ENCODE results near the gene EIF4E2. TPM values are rescaled to one million over a fixed set of nuclear protein-coding genes. Genes with fewer than 3 reads are reported as not detected.

Gene EIF4E2
- total RNA-seq, 1 donor from 2014 or later, result 45.9 TPM

DNA sequence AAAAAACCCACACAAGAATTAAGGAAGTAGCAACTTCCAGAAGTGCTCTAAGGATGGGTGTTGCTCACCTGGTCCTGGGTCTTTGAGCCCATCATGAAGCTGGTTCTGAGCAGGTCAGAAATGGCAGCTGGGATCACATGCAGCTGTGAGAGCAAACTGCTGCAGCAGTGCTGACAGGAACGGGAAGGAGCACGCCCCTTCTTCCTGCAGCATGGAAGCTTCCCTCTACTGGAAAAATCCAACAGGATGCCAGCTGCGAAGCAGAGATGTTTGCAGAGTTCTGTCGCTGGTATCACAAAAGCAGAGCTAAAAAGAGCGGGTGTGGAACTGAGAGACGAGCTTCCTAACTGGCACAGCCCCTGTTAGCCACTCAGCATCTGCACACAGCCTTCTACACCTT lies 33.7 kb downstream of the EIF4E2 start:
- intact Hi-C loops (cut with DNase I), result no loop called here
- no peak for DNase-seq (ENCODE audit: low spot score)

DNA sequence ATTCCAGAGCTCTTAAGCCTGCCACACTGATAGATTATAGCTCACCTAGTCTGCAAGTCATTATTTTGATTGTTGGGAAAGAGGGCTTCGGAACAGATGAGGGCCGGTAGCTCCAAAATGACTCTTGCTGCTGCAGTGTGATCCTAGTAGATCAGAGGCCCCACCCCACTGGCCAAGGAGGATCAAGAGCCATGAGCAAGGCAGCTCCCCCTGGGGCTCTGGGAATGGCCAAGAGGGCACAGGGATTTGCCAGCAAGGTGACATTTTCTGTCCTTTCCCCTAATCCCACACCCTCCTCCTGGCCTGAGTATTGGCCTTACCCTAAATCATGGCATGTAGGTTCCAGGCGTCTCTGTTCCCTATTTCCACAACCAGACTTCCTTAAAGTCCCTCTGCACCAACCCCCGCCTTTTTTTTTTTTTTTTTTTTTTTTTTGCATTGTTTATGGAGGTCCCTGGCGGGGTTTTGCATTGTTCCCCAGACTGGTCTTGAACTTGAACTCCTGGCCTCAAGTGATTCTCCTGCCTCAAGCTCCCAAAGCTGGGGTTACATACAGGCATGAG lies 36.5 kb downstream of the EIF4E2 start:
- intact Hi-C loops (cut with DNase I), result no loop called here

DNA sequence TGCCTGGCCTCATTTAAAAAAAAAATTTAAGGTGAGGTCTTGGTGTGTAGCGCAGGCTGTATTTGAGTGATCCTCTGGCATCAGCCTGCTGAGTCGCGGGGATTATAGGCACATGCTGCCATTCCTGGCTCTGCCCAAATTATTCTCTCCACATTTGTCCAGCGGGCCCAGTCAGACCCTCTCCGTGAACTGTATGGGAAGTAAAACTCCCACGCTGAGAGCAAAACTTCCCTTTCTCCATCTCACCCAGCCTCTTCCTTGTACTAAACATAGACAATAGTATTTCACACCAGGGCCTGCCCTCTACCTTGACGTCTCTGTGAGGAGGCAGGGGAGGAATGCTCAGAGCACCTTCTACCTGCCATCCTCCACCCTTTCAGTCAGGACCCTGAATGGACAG lies 37.0 kb downstream of the EIF4E2 start:
- intact Hi-C loops (cut with DNase I), result no loop called here
- DNase-seq (ENCODE audit: low spot score), result peak; percentile 22

More for the DNA sequence above, 36.5 kb downstream of the EIF4E2 start:
- DNase-seq (ENCODE audit: low spot score), result peak; percentile 67

DNA sequence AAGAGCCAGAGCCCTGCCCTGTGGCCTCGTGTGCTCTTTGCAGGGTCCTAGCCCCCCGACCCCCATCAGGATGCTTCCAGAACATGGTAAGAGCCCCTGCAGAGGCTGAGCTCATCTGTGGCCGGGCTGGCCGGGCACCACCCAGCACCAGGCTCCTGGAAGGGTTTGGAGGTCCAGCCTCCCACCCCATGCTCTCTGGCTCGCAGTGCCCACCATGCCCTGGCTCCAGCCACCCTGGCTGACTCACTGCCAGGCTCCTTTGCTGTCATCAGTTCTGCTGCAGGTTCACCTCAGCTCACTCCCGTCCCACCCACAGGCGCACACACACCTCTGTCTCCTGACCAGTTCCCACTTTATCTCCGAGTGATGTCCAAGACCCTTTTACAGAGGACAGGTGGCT lies 37.5 kb downstream of the EIF4E2 start:
- intact Hi-C loops (cut with DNase I), result no loop called here
- DNase-seq (ENCODE audit: low spot score), result no peak

DNA sequence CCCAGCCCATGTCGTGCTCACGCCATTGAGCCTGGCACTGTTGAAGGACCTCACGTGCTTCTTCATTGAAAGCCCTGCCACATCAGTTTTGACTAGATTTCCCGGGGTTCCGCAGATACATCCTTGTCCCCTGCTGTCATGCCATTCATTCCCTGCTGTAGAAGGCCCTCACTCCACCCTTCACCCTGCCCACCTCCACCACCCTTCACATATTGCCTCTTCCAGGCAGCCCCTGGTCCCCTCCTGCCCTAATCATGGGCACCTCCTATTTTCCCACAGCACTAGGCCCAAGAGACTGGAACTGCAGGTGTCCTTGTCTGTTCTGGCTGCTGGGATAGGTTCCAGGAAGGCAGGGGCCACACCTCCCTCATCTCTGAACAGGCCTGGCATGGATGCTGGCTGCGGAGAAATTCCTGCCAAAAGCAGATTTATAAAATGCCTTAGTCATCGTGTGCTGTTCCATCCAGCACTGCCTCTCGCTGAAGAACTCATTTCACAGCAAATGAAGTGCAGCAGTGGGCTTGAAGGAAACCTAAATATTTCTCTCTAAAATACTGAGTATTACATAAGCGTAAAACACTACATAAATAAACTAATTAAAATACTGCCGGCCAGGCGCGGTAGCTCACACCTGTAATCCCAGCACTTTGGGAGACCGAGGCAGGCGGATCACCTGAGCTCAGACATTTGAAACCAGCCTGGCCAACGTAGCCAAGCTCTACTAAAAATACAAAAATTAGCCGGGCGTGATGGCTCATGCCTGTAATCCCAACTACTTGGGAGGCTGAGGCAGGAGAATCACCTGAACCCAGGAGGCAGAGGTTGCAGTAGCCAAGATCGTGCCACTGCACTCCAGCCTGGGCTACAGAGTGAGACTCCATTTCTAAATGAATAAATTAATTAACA lies 38.4 kb downstream of the EIF4E2 start:
- DNase-seq (ENCODE audit: low spot score), result no peak

DNA sequence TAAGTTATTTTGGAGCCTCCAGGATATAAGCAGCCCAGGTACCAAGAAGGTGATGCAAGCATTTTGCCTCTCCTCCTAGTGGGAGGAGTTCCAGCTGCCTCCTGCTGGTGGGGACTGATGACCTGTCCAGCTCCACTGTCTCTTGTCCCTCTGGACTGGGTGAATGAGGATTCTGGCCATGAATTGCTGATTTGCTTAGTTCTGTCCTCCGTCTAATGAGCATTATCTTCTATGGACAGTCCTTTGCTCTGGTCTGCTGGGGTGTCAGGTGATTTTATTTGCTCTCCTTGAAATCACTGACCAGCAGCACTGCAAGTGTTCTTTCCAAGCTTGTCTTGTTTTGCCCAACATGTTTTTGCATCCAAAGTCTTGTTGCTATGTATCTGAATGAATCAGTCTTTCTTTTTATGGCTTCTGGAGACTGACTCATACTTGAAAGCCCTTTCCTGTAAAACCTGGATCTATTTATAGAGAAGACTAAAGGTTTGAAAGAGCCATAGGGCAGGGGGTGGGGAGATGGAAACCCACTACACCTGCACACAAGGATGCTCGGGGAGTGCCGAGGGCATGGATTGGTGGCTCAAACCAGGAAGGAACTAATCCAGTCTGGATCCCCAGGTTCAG lies 42.4 kb downstream of the EIF4E2 start:
- DNase-seq (ENCODE audit: low spot score), result no peak
- intact Hi-C loops (cut with DNase I), result no loop called here

More for the DNA sequence above, 38.4 kb downstream of the EIF4E2 start:
- intact Hi-C loops (cut with DNase I), result no loop called here

DNA sequence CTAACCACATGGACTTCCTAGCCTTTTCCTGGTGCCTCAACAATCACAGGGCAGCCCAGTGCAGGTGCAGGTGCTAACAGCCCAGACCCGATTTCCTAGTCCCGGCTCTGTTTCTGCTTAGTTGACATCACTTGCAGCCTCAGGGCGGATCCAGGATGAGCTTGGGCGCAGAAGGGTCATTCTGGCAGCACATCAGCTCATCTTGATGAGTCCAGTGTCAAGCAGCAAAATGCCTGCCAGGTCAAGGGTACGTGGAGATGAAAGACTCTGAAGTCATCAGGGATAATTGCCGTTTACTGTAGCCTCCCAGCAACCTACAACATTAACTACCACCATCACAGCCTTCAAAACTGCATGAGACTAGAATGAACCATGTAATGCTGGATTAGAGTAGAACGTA lies 43.5 kb downstream of the EIF4E2 start:
- no peak for DNase-seq (ENCODE audit: low spot score)
- intact Hi-C loops (cut with DNase I), result no loop called here

DNA sequence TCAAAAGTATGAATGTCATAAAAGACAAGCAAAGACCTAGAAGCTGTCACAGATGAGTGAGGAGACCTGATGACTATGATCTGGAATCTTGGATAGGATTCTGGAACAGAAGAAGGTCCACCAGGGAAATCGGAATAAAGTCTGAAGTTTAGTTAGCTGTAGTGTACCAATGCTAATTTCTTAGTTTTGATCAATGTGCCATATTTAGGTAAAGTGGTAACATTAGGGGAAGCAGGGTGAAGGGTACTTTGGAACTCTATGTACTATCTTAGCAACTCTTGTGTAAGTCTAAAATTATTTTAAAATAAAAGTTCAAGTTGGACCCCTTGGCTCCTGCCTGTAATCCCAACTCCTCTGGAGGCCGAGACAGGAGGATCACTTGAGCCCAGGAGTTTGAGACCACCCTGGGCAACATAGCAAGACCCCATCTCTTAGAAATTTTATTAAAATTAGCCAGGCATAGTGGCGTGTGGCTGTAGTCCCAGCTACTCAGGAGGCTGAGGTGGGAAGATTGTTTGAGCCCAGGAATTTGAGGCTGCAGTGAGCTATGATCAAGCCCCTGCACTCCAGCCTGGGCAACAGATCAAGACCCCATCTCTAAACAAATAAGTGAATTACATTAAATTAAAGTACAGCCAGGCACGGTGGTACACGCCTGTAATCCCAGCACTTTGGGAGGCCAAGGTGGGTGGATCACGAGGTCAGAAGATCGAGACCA lies 47.0 kb downstream of the EIF4E2 start:
- intact Hi-C loops (cut with DNase I), result no loop called here
- no peak for DNase-seq (ENCODE audit: low spot score)

DNA sequence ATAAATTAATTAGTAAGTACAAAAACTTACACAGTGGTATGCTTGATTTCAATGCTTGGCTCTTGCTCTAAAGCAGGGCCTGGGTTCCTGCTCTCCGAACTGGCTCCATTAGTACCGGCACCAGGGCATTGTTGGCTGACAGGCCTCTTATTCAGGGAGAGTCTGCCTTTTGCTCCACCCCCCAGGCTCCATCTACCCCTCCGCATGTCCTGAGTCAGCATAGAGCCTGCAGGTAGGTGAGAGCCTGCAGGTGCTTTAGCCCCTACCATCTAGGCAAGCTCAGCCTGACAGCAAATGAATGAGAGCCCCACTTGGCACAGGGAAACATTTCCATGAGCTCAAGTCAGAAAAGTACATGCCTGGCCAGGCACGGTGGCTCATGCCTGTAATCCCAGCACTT lies 47.8 kb downstream of the EIF4E2 start:
- intact Hi-C loops (cut with DNase I), result no loop called here
- DNase-seq (ENCODE audit: low spot score), result no peak

DNA sequence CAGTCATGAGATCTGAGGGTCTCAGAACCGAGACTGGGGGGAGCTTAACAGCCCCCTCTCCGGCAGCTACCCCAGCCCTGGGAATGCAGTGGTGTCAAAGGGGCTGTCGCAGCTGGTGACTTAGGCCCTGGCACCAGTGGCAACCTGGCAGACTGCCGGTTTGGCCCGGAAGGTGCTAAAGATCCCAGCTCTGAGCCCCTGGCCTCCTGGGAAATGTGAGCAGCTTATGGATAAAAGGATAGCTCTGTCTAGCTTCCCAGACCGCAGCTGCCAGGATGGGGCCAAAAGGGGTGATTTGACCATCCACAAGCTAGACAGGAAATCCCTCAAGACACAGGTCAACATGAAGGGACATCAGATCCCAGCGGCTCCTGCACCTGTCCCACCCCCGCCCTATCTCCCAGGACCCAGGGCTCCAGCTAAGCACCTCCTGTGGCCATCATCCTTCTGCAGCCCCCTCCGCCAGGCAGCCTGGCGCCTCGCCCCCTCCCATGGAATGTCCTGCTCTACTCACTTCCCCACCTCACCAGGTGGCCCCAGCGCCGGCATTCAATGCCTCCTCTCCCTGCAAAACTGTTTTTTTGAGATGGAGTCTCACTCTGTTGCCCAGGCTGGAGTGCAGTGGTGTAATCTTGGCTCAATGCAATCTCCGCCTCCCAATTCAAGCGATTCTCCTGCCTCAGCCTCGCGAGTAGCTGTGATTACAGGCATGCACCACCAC lies 49.7 kb downstream of the EIF4E2 start:
- intact Hi-C loops (cut with DNase I), result loop anchor here (10.0 kb wide), 1 partner anchor 245 kb away; no protein-coding TSS in a partner anchor
- no peak for DNase-seq (ENCODE audit: low spot score)

DNA sequence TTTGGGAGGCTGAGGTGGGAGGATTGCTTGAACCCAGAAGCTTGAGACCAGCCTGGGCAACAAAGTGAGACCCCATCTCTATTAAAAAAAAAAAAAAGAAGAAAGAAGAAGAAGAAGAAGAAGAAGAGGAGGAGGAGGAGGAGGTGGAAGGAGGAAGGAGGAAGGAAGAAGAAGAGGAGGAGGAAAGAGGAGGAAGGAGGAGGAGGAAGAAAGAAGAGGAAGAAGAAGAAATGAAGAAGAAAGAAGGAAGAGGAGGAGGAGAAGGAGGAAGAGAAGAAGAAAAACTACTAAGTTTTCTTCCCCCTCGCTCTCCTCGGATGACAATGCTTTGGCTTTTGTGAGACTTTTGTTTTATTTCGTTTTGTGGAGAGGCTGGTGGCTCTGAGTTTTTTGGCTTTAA lies 52.8 kb downstream of the EIF4E2 start:
- no peak for DNase-seq (ENCODE audit: low spot score)
- intact Hi-C loops (cut with DNase I), result loop anchor here (10.0 kb wide), 1 partner anchor 242 kb away; no protein-coding TSS in a partner anchor

DNA sequence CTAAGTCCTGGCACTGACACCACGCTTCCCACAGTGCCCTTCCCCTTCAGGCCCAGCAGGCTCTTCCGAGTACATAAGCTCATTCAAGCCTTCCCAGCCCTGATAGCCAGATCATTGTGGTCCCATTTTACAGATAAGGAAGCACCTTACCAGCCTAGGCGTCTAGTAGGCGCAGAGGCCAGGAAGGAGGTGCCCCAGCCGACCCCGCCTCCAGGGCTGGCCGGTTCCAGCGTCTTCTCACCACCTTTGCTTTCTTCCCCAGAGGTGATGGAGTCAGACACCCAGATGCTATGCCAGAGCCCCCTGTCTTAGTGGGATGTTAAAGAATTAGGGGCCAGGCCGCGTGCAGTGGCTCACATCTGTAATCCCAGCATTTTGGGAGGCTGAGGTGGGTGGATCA lies 54.0 kb downstream of the EIF4E2 start:
- intact Hi-C loops (cut with DNase I), result loop anchor here (10.0 kb wide), 1 partner anchor 240 kb away; no protein-coding TSS in a partner anchor
- no peak for DNase-seq (ENCODE audit: low spot score)

DNA sequence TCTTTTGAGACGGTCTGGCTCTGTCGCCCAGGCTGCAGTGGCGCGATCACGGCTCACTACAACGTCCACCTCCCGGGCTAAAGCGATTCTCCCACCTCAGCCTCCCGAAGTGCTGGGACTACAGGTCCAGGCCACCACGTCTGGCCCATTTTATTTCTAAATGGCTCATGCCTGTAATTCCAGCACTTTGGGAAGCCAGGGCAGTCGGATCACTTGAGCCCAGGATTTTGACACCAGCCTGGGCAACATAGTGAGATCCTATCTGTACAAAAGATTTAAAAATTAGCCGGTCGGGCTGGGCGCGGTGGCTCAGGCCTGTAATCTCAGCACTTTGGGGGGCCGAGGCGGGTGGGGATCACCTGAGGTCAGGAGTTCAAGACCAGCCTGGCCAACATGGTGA lies 56.5 kb downstream of the EIF4E2 start:
- intact Hi-C loops (cut with DNase I), result loop anchor here (2.0 to 10.0 kb wide), 3 partner anchors 62 to 644 kb away; partner anchors contain the start of gene ATG16L1

DNA sequence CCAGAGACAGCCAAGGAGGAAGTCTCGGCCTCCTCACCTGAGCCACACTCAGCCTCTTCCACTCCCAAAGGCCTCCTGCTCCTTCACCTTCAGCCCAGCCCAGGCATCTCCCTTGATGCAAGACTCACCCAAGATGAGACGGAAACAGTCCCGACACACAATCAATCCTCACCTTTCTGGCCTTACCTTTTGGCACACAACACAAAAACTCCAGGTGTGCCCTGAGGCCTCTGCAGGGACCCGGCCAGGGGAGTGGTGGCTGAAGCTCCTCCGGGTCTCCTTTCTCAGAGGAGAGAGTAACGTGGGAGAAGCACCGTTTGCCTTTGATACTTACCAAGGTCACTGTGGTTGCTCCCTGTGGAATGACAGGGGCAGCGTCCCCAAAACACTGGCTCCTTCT lies 59.1 kb downstream of the EIF4E2 start:
- intact Hi-C loops (cut with DNase I), result loop anchor here (10.0 kb wide), 1 partner anchor 235 kb away; no protein-coding TSS in a partner anchor

More for the DNA sequence above, 56.5 kb downstream of the EIF4E2 start:
- no peak for DNase-seq (ENCODE audit: low spot score)

DNA sequence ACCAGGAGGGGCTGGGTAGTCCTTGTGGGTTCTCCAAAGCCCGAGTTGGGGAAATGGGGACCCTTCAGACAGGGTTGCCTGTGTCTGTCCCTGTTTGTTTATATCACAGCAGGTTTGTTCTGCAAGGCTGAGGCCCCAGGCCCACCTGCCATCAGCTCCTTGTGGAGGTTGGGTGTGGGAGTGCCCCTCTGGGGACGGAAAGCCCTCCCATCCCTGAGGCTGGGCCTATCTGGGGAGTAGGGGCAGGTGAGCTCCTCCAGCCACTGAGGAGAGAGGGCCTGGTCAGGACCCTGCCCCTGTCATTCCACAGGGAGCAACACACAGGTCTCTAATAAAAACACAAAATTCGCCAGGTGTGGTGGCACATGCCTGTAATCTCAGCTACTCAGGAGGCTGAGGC lies 59.6 kb downstream of the EIF4E2 start:
- DNase-seq (ENCODE audit: low spot score), result no peak
- intact Hi-C loops (cut with DNase I), result no loop called here

More for the DNA sequence above, 59.1 kb downstream of the EIF4E2 start:
- no peak for DNase-seq (ENCODE audit: low spot score)

DNA sequence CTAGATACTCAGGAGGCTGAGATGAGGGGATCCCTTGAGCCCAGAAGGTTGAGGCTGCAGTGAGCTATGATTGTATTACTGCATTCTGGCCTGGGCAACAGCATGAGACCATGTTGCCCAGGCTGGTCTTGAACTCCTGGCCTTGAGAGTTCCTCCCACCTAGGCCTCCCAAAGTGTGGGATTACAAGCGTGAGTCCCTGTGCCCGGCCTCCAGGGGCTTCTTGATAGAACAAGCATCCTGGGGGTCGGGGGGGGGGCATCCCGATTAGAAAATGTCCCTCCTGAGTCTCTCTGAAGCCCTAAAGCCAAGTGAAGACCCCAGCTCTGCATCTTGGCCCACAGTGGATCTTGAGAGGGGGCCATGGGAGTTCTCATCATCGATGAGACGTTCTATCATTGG lies 60.6 kb downstream of the EIF4E2 start:
- DNase-seq (ENCODE audit: low spot score), result no peak
- intact Hi-C loops (cut with DNase I), result no loop called here

DNA sequence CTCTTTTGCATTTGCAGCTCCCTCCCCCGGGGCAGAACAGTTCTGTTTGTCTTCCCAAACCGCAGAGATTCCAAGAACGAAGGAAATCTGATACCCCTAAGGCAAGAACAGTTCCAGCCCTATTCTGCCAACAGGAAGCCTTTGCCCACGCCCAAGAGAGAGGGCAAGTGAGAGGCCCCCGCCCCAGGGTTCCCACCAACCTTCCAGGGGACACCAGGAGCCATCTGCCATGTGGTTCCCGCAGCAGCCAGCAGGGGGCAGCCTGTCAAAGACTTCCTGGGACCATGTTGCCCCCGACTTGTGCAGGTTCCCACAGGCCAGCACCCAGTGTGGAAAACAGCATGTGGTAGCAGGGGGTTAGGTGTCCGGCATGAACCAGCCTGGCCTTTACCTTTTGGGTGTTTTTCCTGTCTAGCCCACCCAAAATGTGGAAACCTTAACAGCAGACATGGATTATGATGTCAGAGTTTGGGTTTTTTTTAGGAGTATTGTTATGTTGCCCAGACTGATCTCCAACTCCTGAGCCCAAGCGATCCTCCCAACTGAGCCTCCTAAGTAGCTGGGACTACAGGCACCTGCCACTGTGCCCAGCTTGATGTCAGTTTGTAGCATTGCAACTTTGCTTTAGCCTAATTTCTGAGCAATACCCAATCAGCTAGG lies 61.2 kb downstream of the EIF4E2 start:
- no peak for DNase-seq (ENCODE audit: low spot score)

DNA sequence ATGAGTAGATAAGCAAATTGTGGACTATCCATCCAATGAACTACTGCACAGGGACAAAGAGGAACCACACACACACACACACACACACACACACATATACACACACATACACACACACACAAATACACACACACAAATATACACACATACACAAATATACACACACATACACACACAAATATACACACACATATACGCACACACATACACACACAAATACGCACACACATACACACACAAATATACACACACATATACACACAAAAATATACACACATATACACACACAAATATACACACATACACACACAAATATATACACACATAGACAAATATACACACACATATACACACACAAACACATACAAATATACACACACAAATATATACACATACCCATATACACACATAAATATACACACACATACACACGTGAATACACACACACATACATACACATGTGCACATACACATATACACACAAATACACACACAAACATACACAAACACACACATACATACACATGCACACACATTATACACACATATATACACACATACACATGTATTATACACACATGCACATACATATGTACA lies 63.1 kb downstream of the EIF4E2 start:
- intact Hi-C loops (cut with DNase I), result no loop called here
- DNase-seq (ENCODE audit: low spot score), result no peak

More for the DNA sequence above, 61.2 kb downstream of the EIF4E2 start:
- intact Hi-C loops (cut with DNase I), result no loop called here

Measured in cardiac septum (tissue), 1 donor.